Muscle layer of duodenum (tissue), 2 donors: ENCODE measurements around the gene CETP.

Experiments
- H3K27ac ChIP-seq: one replicate; pipeline ENCODE4 v1.7.0; 2013; ENCODE audit warnings: mild to moderate bottlenecking, low read length
- H3K27me3 ChIP-seq: one replicate; pipeline ENCODE4 v1.7.0; 2013; ENCODE audit warnings: low read depth, mild to moderate bottlenecking, control low read depth, low read length
- H3K36me3 ChIP-seq, 2 donors: one replicate each; pipeline ENCODE4 v1.7.0; 2013; ENCODE audit warnings: low read length in 2 of 2, control low read depth in 1 of 2, mild to moderate bottlenecking in 1 of 2; ENCODE audit not compliant: insufficient read depth in 2 of 2, control insufficient read depth in 1 of 2
- H3K4me1 ChIP-seq, 2 donors: one replicate each; pipeline ENCODE4 v1.7.0; 2013; ENCODE audit warnings: low read length in 2 of 2, mild to moderate bottlenecking in 2 of 2, control low read depth in 1 of 2, moderate library complexity in 1 of 2; ENCODE audit not compliant: insufficient read depth in 2 of 2, control insufficient read depth in 1 of 2
- H3K4me3 ChIP-seq, 2 donors: one replicate each; pipeline ENCODE4 v1.7.0; 2013; ENCODE audit warnings: low read length in 2 of 2, low read depth in 1 of 2, mild to moderate bottlenecking in 1 of 2
- H3K9me3 ChIP-seq, 2 donors: one replicate each; pipeline ENCODE4 v1.7.0; 2013; ENCODE audit warnings: low read length in 2 of 2, control low read depth in 1 of 2, mild to moderate bottlenecking in 1 of 2; ENCODE audit not compliant: control insufficient read depth in 1 of 2
- donor health status: healthy.

Gene CETP

GRCh38 chr16:56938664-56939513 lies 22.9 kb upstream of the CETP start:
- no peaks in the 10 kb centered on the region for H3K9me3 ChIP-seq
- H3K27me3 ChIP-seq = no peaks in the 10 kb centered on the region
- H3K27ac ChIP-seq = no peak overlapping the region
- no peak overlapping the region for H3K4me3 ChIP-seq
- peaks cover 4 to 38% of the 10 kb centered on the region in 2 donors for H3K4me1 ChIP-seq
- H3K36me3 ChIP-seq = peaks cover 77 to 82% of the 10 kb centered on the region in 2 donors

DNA sequence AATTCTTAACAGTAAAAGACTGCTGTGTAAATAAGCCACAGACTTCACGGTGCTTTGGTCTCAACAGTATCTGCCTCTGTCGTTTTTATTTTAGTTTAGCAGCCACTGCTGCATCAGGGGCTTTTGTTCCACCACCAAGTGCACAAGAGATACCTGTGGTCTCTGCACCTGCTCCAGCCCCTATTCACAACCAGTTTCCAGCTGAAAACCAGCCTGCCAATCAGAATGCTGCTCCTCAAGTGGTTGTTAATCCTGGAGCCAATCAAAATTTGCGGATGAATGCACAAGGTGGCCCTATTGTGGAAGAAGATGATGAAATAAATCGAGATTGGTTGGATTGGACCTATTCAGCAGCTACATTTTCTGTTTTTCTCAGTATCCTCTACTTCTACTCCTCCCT lies 21.9 kb upstream of the CETP start:
- no peak overlapping the region for H3K4me3 ChIP-seq
- H3K9me3 ChIP-seq = no peaks in the 10 kb centered on the region
- no peaks in the 10 kb centered on the region for H3K27me3 ChIP-seq
- peaks cover 87 to 90% of the 10 kb centered on the region in 2 donors for H3K36me3 ChIP-seq
- peaks cover 4 to 30% of the 10 kb centered on the region in 2 donors for H3K4me1 ChIP-seq
- H3K27ac ChIP-seq = no peak overlapping the region

GRCh38 chr16:56941092-56941491 lies 20.7 kb upstream of the CETP start:
- Histone ChIP-seq H3K4me1 (peaks cover 0 to 17% of the 10 kb centered on the region in 2 donors), H3K9me3 (no peaks in the 10 kb centered on the region), H3K27me3 (no peaks in the 10 kb centered on the region), H3K4me3 (no peak overlapping the region), H3K36me3 (peaks cover 85 to 87% of the 10 kb centered on the region in 2 donors), H3K27ac (no peak overlapping the region)

DNA sequence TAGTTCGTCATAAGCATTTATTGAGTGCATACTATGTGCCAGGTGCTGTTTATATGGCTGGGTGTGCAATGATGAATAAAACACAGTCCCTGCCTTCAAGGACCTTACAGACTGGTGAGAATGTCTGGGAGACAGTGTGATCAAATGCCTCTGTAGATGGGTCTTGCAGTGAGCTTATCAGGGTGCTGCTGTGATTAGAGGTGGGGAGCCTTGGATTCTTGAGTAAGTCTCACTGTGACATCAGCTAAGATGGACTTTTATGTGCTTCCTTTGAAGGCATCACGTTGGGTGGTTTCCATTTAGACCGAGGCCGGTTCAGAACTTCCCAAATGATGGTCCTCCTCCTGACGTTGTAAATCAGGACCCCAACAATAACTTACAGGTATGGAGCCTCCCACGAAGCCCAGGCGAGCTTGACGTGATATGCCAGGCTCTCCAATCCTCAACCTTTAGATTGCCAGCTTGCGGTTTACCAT lies 19.9 kb upstream of the CETP start:
- no peaks in the 10 kb centered on the region for H3K9me3 ChIP-seq
- H3K4me1 ChIP-seq = peaks cover 0 to 10% of the 10 kb centered on the region in 2 donors
- H3K27me3 ChIP-seq = no peaks in the 10 kb centered on the region
- H3K4me3 ChIP-seq = no peak overlapping the region
- H3K27ac ChIP-seq = no peak overlapping the region
- H3K36me3 ChIP-seq = peaks cover 83 to 84% of the 10 kb centered on the region in 2 donors

GRCh38 chr16:56943761-56944375 lies 17.9 kb upstream of the CETP start:
- H3K4me1 ChIP-seq = peaks cover 0 to 3% of the 10 kb centered on the region in 2 donors
- H3K9me3 ChIP-seq = no peaks in the 10 kb centered on the region
- peaks cover 69 to 70% of the 10 kb centered on the region in 2 donors for H3K36me3 ChIP-seq
- H3K27ac ChIP-seq = no peak overlapping the region
- no peak overlapping the region for H3K4me3 ChIP-seq
- H3K27me3 ChIP-seq = no peaks in the 10 kb centered on the region

- peaks cover 56% of the 10 kb centered on the region in 2 donors for H3K36me3 ChIP-seq
- no peaks in the 10 kb centered on the region for H3K27me3 ChIP-seq
- no peak overlapping the region for H3K27ac ChIP-seq
- no peak overlapping the region for H3K4me3 ChIP-seq
- no peaks in the 10 kb centered on the region for H3K9me3 ChIP-seq
- H3K4me1 ChIP-seq = no peaks in the 10 kb centered on the region
Observed at GRCh38 chr16:56944954-56945839, 16.6 kb upstream of the CETP start.

DNA sequence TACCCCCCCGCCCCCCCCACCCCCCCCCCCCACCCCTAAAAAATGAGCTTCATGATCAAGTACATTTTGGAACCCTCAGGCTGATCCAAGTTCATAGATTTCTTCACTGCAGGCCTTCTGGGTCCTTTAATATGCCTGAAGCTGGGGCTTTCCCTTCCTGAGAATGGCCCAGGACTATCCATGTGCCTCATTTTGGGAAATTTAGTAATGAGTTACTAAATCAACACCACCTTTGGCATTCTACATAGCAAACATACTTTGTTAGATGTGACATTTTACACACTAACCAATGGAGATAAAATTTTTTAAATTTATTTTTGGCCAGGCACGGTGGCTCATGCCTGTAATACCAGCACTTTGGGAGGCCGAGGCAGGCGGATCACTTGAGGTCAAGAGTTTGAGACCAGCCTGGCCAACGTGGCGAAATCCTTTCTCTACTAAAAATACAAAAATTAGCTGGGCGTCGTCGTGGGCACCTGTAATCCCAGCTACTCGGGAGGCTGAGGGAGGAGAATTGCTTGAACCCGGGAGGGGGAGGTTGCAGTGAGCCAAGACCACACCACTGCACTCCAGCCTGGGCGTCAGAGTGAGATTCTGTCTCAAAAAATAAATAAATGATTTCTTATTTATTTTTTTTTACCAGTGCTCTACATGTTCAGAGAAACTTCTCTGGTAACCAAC lies 15.8 kb upstream of the CETP start:
- peaks cover 50 to 51% of the 10 kb centered on the region in 2 donors for H3K36me3 ChIP-seq
- H3K27me3 ChIP-seq = no peaks in the 10 kb centered on the region
- H3K4me3 ChIP-seq = no peak overlapping the region
- H3K27ac ChIP-seq = no peak overlapping the region
- no peaks in the 10 kb centered on the region for H3K9me3 ChIP-seq
- no peaks in the 10 kb centered on the region for H3K4me1 ChIP-seq

DNA sequence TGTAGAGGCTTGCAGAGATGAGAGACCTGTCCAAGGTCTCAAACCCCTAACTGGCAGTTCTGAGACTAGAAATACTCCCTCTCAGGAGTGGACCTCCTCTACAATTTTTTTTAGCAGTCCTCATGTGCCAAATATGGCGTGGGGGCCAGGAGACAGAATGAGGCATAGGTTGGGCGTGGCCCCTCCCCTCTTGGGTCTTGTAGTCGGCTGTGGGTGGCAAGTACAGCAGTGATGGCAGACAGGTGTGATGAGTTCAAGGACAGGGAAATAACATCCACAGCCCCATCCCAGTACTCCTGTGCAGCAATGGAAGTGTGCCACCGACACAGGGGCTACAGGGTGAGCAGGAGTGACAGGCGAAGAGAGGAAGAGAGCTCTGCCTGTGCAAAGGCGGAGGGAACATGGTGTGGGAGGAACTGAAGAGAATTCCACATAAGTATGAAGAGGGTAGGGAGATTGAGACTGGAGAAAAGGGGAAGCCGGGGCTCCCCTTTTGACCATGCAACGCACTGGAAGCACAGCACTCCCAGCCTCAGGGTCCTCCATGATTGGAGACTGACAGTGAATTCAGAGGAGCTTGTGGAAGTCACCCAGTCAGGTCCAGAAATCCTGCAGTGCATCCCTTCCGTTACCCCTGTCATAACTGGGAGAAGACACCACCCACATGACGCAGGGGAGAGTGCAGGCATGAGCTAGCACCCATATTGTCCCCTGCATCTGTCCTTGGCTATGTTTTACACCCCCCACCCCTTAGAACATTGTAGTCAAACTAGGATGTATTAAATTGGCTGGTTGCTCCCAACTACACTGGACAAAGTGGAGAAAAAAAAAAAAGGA lies 14.8 kb upstream of the CETP start:
- no peaks in the 10 kb centered on the region for H3K4me1 ChIP-seq
- no peaks in the 10 kb centered on the region for H3K27me3 ChIP-seq
- H3K27ac ChIP-seq = no peak overlapping the region
- H3K4me3 ChIP-seq = no peak overlapping the region
- no peaks in the 10 kb centered on the region for H3K9me3 ChIP-seq
- H3K36me3 ChIP-seq = peaks cover 43% of the 10 kb centered on the region in 2 donors

- no peak overlapping the region for H3K27ac ChIP-seq
- no peak overlapping the region for H3K4me3 ChIP-seq
- no peaks in the 10 kb centered on the region for H3K4me1 ChIP-seq
- no peaks in the 10 kb centered on the region for H3K27me3 ChIP-seq
- H3K9me3 ChIP-seq = no peaks in the 10 kb centered on the region
- H3K36me3 ChIP-seq = peaks cover 37% of the 10 kb centered on the region in 2 donors
Observed at GRCh38 chr16:56947604-56947995, 14.2 kb upstream of the CETP start.

DNA sequence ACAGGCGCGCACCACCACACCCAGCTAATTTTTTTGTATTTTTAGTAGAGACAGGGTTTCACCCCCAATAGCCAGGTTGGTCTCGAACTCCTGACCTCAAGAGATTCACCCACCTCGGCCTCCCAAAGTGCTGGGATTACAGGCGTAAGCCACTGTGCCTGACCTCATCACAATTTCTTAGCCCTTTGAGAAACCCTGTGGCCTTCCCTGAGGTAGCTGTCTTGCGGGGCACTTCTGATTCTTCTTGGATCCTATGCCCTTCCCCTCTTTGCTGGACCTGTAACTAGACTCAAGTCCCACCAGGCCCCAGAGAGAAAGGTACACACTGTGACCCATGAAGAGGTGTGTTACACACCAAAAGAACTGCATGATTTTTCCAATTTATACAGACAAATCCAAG lies 13.5 kb upstream of the CETP start:
- Histone ChIP-seq H3K4me1 (no peaks in the 10 kb centered on the region), H3K27ac (no peak overlapping the region), H3K27me3 (no peaks in the 10 kb centered on the region), H3K4me3 (no peak overlapping the region), H3K9me3 (no peaks in the 10 kb centered on the region), H3K36me3 (peaks cover 30 to 31% of the 10 kb centered on the region in 2 donors)
